Measurements from ENCODE around the gene TCF7L2. TPM values are rescaled to one million over a fixed set of nuclear protein-coding genes. Genes with fewer than 3 reads are reported as not detected.

TCF7L2 gene
- polyA plus RNA-seq, 1 experiment = 6.3 TPM

DNA sequence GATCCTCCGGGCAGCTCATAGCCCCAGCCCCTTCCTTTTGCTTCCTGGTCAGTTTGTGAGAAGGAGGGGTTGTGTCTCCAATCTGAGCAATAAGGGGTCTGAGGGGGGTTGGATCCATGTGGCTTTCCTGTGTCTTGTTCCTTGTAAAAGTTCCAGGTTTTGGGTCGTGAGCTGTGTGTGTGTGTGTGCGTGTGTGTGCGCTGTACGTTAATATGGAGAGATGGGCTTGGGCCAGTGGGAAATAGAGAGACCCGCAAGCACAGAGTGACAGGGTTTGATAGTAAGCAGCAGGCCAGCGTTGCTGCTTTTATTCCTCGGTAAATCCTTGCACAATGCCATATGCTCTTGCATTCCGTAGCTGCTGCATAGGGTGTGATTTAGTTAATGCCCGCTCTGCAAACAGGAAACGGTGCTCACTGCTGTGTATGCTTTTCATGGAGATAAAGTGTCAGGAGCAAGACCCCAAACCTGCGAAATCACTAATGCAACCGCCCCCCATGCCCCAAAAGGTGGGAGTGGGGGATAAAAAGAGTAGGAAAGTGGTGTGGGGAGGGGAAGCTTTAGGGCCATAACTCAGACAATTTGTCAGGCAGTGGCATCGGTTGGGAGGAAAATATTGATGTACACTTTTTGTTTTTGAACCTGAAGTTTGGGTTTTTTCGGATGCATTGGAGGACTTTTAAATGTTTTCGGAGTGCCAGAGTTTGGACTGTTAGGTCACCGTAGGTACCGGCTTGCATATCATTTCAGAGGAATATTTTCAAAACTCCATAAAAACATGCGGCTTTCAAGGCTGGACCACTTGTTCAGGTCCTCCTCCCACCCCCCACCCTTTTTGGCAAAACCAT, 108.7 kb downstream of the TCF7L2 start:
- ChIA-PET POLR2A (interaction anchor here (0.6 to 2.4 kb wide), 6 partner anchors 12 to 183 kb away, joined by 3 to 17 read pairs (median 8); no protein-coding TSS in a partner anchor), CTCF (interaction anchor here (0.7 to 2.6 kb wide), 2 partner anchors 68 to 344 kb away, joined by 3 to 15 read pairs; no protein-coding TSS in a partner anchor)
- Histone ChIP-seq H3K4me3 (ENCODE audit: low read depth, low read length) (peak overlapping the region; percentile 38), H3K9me3 (ENCODE audit: control insufficient read depth, insufficient read depth, low read length) (no peaks in the 10 kb centered on the region), H3K27ac (ENCODE audit: low read depth, low read length) (peak overlapping the region; percentile 91), H3K27me3 (ENCODE audit: control insufficient read depth, insufficient read depth, low read length) (no peaks in the 10 kb centered on the region)
- DNase-seq (ENCODE audit: low read depth, low spot score) = peak; percentile 56
- TF ChIP-seq, protein P1, sequence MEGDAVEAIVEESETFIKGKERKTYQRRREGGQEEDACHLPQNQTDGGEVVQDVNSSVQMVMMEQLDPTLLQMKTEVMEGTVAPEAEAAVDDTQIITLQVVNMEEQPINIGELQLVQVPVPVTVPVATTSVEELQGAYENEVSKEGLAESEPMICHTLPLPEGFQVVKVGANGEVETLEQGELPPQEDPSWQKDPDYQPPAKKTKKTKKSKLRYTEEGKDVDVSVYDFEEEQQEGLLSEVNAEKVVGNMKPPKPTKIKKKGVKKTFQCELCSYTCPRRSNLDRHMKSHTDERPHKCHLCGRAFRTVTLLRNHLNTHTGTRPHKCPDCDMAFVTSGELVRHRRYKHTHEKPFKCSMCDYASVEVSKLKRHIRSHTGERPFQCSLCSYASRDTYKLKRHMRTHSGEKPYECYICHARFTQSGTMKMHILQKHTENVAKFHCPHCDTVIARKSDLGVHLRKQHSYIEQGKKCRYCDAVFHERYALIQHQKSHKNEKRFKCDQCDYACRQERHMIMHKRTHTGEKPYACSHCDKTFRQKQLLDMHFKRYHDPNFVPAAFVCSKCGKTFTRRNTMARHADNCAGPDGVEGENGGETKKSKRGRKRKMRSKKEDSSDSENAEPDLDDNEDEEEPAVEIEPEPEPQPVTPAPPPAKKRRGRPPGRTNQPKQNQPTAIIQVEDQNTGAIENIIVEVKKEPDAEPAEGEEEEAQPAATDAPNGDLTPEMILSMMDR (IDR thresholded peaks at IDR 0.05; ENCODE audit: low read depth, low read length) = no peak

DNA sequence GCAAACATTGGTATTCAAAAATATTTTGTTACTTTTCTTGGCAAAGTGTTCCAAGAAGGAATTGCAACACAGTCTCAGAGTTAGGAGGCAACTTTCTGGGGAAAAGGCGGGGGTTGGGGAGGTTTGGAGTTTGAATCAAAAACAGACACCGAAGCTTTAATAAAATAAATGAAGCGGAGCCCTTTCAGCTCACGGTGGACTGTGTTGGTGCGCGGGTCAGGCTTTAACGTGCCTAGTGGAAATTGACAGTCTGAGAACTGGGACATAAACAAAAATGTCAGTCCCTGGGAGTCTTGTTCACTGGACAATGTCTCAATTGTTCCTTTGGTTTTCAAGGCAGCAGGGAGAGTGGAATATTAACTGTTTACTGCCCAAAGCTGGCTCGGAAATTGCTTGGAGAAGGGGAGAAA, 109.3 kb downstream of the TCF7L2 start:
- POLR2A ChIA-PET = interaction anchor here (0.6 to 2.4 kb wide), 6 partner anchors 11 to 184 kb away, joined by 3 to 17 read pairs (median 8); no protein-coding TSS in a partner anchor
- Histone ChIP-seq H3K27me3 (ENCODE audit: control insufficient read depth, insufficient read depth, low read length) (no peaks in the 10 kb centered on the region), H3K9me3 (ENCODE audit: control insufficient read depth, insufficient read depth, low read length) (no peaks in the 10 kb centered on the region), H3K27ac (ENCODE audit: low read depth, low read length) (peak overlapping the region; percentile 91), H3K4me3 (ENCODE audit: low read depth, low read length) (peak overlapping the region; percentile 46)
- CTCF ChIA-PET = interaction anchor here (0.7 to 2.6 kb wide), 2 partner anchors 67 to 345 kb away, joined by 3 to 15 read pairs; no protein-coding TSS in a partner anchor
- TF ChIP-seq, protein P1 (IDR thresholded peaks at IDR 0.05; ENCODE audit: low read depth, low read length) = no peak
- peak; percentile 36 for DNase-seq (ENCODE audit: low read depth, low spot score)

DNA sequence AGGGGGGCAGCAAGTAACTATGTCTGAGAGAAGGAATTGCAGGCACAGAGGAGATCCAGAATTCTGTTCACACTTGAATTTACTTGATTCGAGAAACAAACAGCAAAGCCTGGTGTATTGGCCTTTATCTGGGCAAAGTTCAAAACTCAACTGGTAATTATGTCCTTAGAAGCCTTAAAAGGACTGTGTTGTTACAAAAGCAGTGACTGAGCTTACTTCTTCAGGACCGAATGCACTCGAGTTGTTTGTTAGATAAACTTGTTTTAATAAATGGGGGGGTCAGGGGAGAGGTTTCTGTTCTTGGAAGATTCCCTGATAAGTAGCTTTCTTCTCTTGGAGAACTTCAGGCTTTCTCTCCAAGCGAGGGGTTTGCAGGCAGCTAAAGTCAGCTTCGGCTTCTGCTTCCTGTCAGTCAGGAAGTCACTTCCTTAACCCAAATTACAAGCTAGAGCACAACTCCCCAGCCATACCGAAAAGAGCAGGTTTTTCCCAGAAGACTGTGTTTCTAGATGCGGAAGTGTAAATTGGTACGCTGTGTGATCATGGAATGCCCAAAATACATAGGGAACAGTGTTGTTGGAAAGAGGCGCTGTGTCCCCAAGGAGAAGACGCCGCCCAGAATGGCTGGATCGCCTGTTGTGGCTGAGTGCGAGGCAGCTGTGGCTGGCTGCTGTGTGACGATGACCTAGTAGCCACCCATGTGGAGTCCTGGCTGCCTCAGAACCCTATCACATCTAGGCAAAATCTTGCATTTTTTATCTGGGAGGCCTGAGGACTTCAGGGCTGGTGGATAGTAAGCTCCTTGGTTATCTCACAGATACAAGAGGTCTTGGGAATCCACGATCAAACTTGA, 110.4 kb downstream of the TCF7L2 start:
- H3K9me3 ChIP-seq (ENCODE audit: control insufficient read depth, insufficient read depth, low read length) = no peaks in the 10 kb centered on the region
- no peak overlapping the region for H3K4me3 ChIP-seq (ENCODE audit: low read depth, low read length)
- DNase-seq (ENCODE audit: low read depth, low spot score) = no peak
- no peak overlapping the region for H3K27ac ChIP-seq (ENCODE audit: low read depth, low read length)
- ChIA-PET POLR2A (interaction anchor here (1.1 to 2.4 kb wide), 2 partner anchors 13 to 27 kb away, joined by 3 to 10 read pairs; no protein-coding TSS in a partner anchor), CTCF (interaction anchor here (1.0 to 2.6 kb wide), 4 partner anchors 13 to 438 kb away, joined by 3 to 15 read pairs (median 4); no protein-coding TSS in a partner anchor)
- no peaks in the 10 kb centered on the region for H3K27me3 ChIP-seq (ENCODE audit: control insufficient read depth, insufficient read depth, low read length)
- TF ChIP-seq, protein P1 (IDR thresholded peaks at IDR 0.05; ENCODE audit: low read depth, low read length) = no peak

DNA sequence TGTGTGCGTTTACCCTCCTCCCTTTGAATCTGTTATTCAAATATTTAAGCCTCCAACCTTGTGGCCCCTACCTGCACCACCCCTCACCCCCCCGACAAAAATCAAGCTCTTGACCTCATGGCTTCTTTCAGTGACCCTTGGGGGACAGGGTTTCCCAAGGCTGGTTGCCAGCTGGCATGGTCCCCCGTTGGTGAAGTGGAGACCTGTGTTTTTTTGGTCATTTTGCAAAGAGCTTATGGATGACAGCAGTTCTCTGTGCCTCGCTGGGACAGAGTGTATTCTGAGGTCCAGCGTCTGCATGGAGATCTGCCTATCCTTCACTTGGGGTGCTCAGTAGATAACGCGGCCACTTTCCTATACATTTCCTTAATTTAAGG, 111.0 kb downstream of the TCF7L2 start:
- H3K27ac ChIP-seq (ENCODE audit: low read depth, low read length) = no peak overlapping the region
- H3K9me3 ChIP-seq (ENCODE audit: control insufficient read depth, insufficient read depth, low read length) = no peaks in the 10 kb centered on the region
- POLR2A ChIA-PET = no interaction called here
- no peak overlapping the region for H3K4me3 ChIP-seq (ENCODE audit: low read depth, low read length)
- TF ChIP-seq, protein P1 (IDR thresholded peaks at IDR 0.05; ENCODE audit: low read depth, low read length) = no peak
- no peak for DNase-seq (ENCODE audit: low read depth, low spot score)
- H3K27me3 ChIP-seq (ENCODE audit: control insufficient read depth, insufficient read depth, low read length) = no peaks in the 10 kb centered on the region
- CTCF ChIA-PET = interaction anchor here (1.0 to 2.6 kb wide), 2 partner anchors 66 to 439 kb away, joined by 3 to 15 read pairs; no protein-coding TSS in a partner anchor
